Astrocyte (in vitro differentiated cells and primary cell): ENCODE data around the gene NEU2.

Source experiments
- EZH2 ChIP-seq: IDR thresholded peaks from 2 replicates; pipeline ENCODE4 v1.6.1; 2012; ENCODE audit warnings: mild to moderate bottlenecking, low read length, inconsistent platforms; ENCODE audit not compliant: insufficient read depth
- TF ChIP-seq, protein P1 (sequence below): IDR thresholded peaks from 2 replicates; pipeline ENCODE4 v1.5.1; 2011; ENCODE audit warnings: low read depth, mild to moderate bottlenecking, inconsistent platforms, low read length, moderate library complexity; ENCODE audit not compliant: insufficient read depth

DNA sequence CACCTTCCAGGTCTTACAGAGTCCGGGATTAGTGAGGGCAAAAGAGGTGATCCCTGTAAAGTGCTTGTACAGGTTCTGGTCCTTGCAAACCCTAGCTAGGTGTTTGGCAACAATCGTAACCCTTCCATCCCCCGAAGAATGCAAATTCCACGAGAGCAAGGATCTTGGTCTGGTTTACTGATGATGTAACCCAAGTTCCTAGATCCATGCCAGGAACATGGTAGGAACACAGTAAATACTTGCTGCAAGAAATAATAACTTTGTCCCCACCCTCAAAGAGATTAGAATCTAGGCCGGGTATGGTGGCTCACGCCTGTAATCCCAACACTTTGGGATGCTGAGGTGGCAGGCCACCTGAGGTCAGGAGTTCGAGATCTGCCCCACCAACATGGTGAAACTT lies 6.8 kb upstream of the NEU2 start:
- TF ChIP-seq, protein P1, sequence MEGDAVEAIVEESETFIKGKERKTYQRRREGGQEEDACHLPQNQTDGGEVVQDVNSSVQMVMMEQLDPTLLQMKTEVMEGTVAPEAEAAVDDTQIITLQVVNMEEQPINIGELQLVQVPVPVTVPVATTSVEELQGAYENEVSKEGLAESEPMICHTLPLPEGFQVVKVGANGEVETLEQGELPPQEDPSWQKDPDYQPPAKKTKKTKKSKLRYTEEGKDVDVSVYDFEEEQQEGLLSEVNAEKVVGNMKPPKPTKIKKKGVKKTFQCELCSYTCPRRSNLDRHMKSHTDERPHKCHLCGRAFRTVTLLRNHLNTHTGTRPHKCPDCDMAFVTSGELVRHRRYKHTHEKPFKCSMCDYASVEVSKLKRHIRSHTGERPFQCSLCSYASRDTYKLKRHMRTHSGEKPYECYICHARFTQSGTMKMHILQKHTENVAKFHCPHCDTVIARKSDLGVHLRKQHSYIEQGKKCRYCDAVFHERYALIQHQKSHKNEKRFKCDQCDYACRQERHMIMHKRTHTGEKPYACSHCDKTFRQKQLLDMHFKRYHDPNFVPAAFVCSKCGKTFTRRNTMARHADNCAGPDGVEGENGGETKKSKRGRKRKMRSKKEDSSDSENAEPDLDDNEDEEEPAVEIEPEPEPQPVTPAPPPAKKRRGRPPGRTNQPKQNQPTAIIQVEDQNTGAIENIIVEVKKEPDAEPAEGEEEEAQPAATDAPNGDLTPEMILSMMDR: no peak
- TF ChIP-seq EZH2: no peak
